ENCODE measurements around the gene AFF4. TPM values are rescaled to one million over a fixed set of nuclear protein-coding genes. Genes with fewer than 3 reads are reported as not detected.

AFF4 gene
- total RNA-seq, 2 donors from 2014 or later = 39.7 to 40.4 TPM

- Mint-ChIP-seq H3K36me3 (no peaks in the 10 kb centered on the region), H3K9me3 (no peaks in the 10 kb centered on the region), H3K27me3 (peaks cover 13 to 21% of the 10 kb centered on the region in 2 donors), H3K4me3 (peak within 1 kb of the TSS; percentile 87), H3K27ac (peak within 1 kb of the TSS in 1 of 2 donors; percentile 41), H3K4me1 (ENCODE audit: low read depth in 2 of 2) (peaks cover 5 to 11% of the 10 kb centered on the region in 2 donors)
- ATAC-seq (peak; percentile 82 to 86), DNase-seq (ENCODE audit: low spot score) (peak; percentile 72)
These were observed 132.9 kb downstream of the AFF4 start, which contains the start of gene SHROOM1 for GRCh38 chr5:132830436-132831094. Gene SHROOM1, minus strand, starts transcription at chr5:132830647. Its CDS starts 4,507 bp downstream, at chr5:132826140.

- Mint-ChIP-seq H3K36me3 (no peaks in the 10 kb centered on the region), H3K4me1 (ENCODE audit: low read depth in 2 of 2) (peaks cover 5 to 11% of the 10 kb centered on the region in 2 donors), H3K27me3 (peaks cover 13 to 21% of the 10 kb centered on the region in 2 donors), H3K4me3 (peak overlapping the region; percentile 87), H3K27ac (peak overlapping the region in 1 of 2 donors; percentile 41), H3K9me3 (no peaks in the 10 kb centered on the region)
- DNase-seq (ENCODE audit: low spot score) (peak; percentile 78), ATAC-seq (peak; percentile 84 to 88)
These were observed 133.5 kb downstream of the AFF4 start for GRCh38 chr5:132829742-132830435.

- H3K36me3 Mint-ChIP-seq = no peaks in the 10 kb centered on the region
- ATAC-seq = no peak
- peaks cover 13 to 24% of the 10 kb centered on the region in 2 donors for H3K27me3 Mint-ChIP-seq
- H3K27ac Mint-ChIP-seq = no peak overlapping the region
- no peak for DNase-seq (ENCODE audit: low spot score)
- H3K4me1 Mint-ChIP-seq (ENCODE audit: low read depth in 2 of 2) = peaks cover 5 to 11% of the 10 kb centered on the region in 2 donors
- H3K9me3 Mint-ChIP-seq = no peaks in the 10 kb centered on the region
- peak overlapping the region; percentile 87 for H3K4me3 Mint-ChIP-seq
These were observed 134.5 kb downstream of the AFF4 start for GRCh38 chr5:132828846-132829494.

- H3K4me3 Mint-ChIP-seq = no peak overlapping the region
- no peaks in the 10 kb centered on the region for H3K36me3 Mint-ChIP-seq
- H3K27me3 Mint-ChIP-seq = peaks cover 13 to 30% of the 10 kb centered on the region in 2 donors
These were observed 135.3 kb downstream of the AFF4 start for GRCh38 chr5:132827943-132828673.

GRCh38 chr5:132826424-132827082 lies 136.9 kb downstream of the AFF4 start:
- Mint-ChIP-seq H3K36me3 (no peaks in the 10 kb centered on the region), H3K27me3 (peaks cover 18 to 29% of the 10 kb centered on the region in 2 donors), H3K9me3 (no peaks in the 10 kb centered on the region), H3K4me1 (ENCODE audit: low read depth in 2 of 2) (peaks cover 5 to 11% of the 10 kb centered on the region in 2 donors), H3K27ac (no peak overlapping the region), H3K4me3 (peak overlapping the region; percentile 38)
- ATAC-seq (no peak), DNase-seq (ENCODE audit: low spot score) (no peak)

More at GRCh38 chr5:132827943-132828673, 135.3 kb downstream of the AFF4 start:
- no peak for DNase-seq (ENCODE audit: low spot score)
- Mint-ChIP-seq H3K27ac (no peak overlapping the region), H3K9me3 (no peaks in the 10 kb centered on the region), H3K4me1 (ENCODE audit: low read depth in 2 of 2) (peaks cover 5 to 11% of the 10 kb centered on the region in 2 donors)
- ATAC-seq = no peak

GRCh38 chr5:132825834-132826391 lies 137.5 kb downstream of the AFF4 start:
- H3K9me3 Mint-ChIP-seq = no peaks in the 10 kb centered on the region
- H3K27ac Mint-ChIP-seq = no peak overlapping the region
- no peaks in the 10 kb centered on the region for H3K36me3 Mint-ChIP-seq
- DNase-seq (ENCODE audit: low spot score) (no peak), ATAC-seq (peak; percentile 37)
- peaks cover 18 to 29% of the 10 kb centered on the region in 2 donors for H3K27me3 Mint-ChIP-seq
- H3K4me1 Mint-ChIP-seq (ENCODE audit: low read depth in 2 of 2) = peaks cover 5 to 11% of the 10 kb centered on the region in 2 donors
- peak overlapping the region; percentile 38 for H3K4me3 Mint-ChIP-seq

Other genes with a start within 250 kb of the AFF4 start
- 10 to 100 TPM; 17.4 to 34.5 TPM for gene KIF3A, start 226.1 kb downstream of the AFF4 start, total RNA-seq
- gene CCNI2, start 216.2 kb downstream of the AFF4 start, total RNA-seq = 1 to 10 TPM; 1.1 to 3.9 TPM
- gene SEPTIN8, start 186.4 kb downstream of the AFF4 start, total RNA-seq = 10 to 100 TPM; 16.2 to 30.4 TPM
- gene SOWAHA, start 150.3 kb downstream of the AFF4 start, total RNA-seq = not detected
- 1 to 10 TPM; 5.4 to 8.0 TPM for gene SHROOM1, start 133.0 kb downstream of the AFF4 start, total RNA-seq
- gene GDF9, start 97.2 kb downstream of the AFF4 start, total RNA-seq = under 1 TPM; 0.50 to 0.93 TPM
- gene UQCRQ, start 97.0 kb downstream of the AFF4 start, total RNA-seq = 100 to 1,000 TPM; 330 to 366 TPM
- 1 to 10 TPM; 2.7 to 5.6 TPM for gene LEAP2, start 90.0 kb downstream of the AFF4 start, total RNA-seq
- 10 to 100 TPM; 21.6 to 31.4 TPM for gene ZCCHC10, start 62.9 kb upstream of the AFF4 start, total RNA-seq
- gene HSPA4, start 88.4 kb upstream of the AFF4 start, total RNA-seq = 100 to 1,000 TPM; 136 to 145 TPM

Data from natural killer cell treated with Interleukin-12 subunit alpha and Interleukin-12 subunit beta and Interleukin-15 and Interleukin-18, amount 100 ng/mL, for 72 hours (primary cell).